ENCODE measurements around the gene TTC22.

DNA sequence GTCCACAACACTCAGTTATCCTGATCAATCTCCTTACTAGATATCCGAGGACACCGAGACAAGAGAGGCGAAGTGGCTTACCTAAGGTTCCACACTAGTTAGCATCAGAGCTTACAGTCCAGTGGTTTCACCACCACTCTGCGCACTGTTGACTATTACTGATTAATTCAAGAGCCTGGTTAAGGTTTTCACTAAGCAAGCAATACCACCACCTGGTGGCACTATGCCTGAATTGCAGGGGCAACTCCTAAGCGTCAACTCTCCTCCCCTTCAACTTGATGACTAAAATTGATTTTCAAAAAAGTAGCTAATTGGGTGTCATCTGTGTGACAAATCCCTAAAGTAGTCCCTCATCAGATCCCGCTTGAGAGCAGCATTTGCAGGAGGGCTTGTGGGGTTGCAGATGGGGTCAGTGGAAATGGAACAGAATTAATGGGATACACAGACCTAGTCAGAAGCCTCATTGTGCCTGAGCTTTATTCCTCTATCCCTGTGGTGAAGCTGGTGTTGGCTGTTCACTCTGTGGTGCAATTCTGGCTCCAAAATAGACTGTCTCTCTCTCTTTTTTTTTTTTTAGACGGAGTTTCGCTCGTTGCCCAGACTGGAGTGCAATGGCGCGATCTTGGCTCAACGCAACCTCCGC, 9.1 kb downstream of the TTC22 start:
- TF ChIP-seq, protein P1, sequence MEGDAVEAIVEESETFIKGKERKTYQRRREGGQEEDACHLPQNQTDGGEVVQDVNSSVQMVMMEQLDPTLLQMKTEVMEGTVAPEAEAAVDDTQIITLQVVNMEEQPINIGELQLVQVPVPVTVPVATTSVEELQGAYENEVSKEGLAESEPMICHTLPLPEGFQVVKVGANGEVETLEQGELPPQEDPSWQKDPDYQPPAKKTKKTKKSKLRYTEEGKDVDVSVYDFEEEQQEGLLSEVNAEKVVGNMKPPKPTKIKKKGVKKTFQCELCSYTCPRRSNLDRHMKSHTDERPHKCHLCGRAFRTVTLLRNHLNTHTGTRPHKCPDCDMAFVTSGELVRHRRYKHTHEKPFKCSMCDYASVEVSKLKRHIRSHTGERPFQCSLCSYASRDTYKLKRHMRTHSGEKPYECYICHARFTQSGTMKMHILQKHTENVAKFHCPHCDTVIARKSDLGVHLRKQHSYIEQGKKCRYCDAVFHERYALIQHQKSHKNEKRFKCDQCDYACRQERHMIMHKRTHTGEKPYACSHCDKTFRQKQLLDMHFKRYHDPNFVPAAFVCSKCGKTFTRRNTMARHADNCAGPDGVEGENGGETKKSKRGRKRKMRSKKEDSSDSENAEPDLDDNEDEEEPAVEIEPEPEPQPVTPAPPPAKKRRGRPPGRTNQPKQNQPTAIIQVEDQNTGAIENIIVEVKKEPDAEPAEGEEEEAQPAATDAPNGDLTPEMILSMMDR (IDR thresholded peaks at IDR 0.05): peak; percentile 32 to 61 (median 44)
- no peak for TF ChIP-seq POLR2A (IDR thresholded peaks at IDR 0.05)

Data from right lobe of liver (tissue), 4 donors.